K562 (cell line): ENCODE data around the gene SDE2. TPM values are rescaled to one million over a fixed set of nuclear protein-coding genes. Genes with fewer than 3 reads are reported as not detected.

Source experiments
- CEBPZ ChIP-seq: fragments of 150-350 bp; IDR thresholded peaks from 2 replicates; pipeline ENCODE4 v1.6.1; 2014; ENCODE audit warnings: low read depth, mild to moderate bottlenecking, low read length, borderline replicate concordance
- EP300 ChIP-seq: IDR thresholded peaks from 2 replicates; pipeline ENCODE4 v1.6.1; 2012; ENCODE audit warnings: low read length, improper control_type of control experiment
- HSF4 ChIP-seq: fragments of 250-450 bp; sonication (Bioruptor Pico); IDR thresholded peaks from 2 replicates; pipeline ENCODE4 v2.1.2; 2022; ENCODE audit warnings: mild to moderate bottlenecking, moderate library complexity, borderline replicate concordance
- MXI1 ChIP-seq: IDR thresholded peaks from 2 replicates; pipeline ENCODE4 v1.6.1; 2011; ENCODE audit warnings: low read depth, mild to moderate bottlenecking, improper control_type of control experiment, low read length
- PCBP1 ChIP-seq: fragments of 200-400 bp; formaldehyde crosslinking; IDR thresholded peaks from 2 replicates; pipeline ENCODE4 v1.6.1; 2018; ENCODE audit warnings: mild to moderate bottlenecking, low read depth, low read length; ENCODE audit not compliant: poor library complexity, severe bottlenecking
- PHF20 ChIP-seq: fragments of 450-650 bp; IDR thresholded peaks from 2 replicates; pipeline ENCODE4 v1.6.1; 2018; ENCODE audit not compliant: partially characterized antibody
- RCOR1 ChIP-seq, 2 experiments: IDR thresholded peaks; 2 replicates each; pipeline ENCODE4 v1.6.1; 2012; ENCODE audit warnings: low read depth in 2 of 2, low read length in 2 of 2, borderline replicate concordance in 1 of 2, improper control_type of control experiment in 1 of 2
- TFE3 ChIP-seq: fragments of 450-650 bp; formaldehyde crosslinking; IDR thresholded peaks from 2 replicates; pipeline ENCODE4 v1.4.0; 2020; ENCODE audit warnings: mild to moderate bottlenecking, mixed read lengths
- ZNF143 ChIP-seq: sonication (generic); formaldehyde crosslinking; IDR thresholded peaks from 2 replicates; pipeline ENCODE4 v1.9.0; 2022; ENCODE audit warnings: mild to moderate bottlenecking, missing genetic modification reagents
- ZNF197 ChIP-seq: fragments of 200-800 bp; sonication (Bioruptor generic); IDR thresholded peaks from 2 replicates; pipeline ENCODE4 v1.6.1; 2016; ENCODE audit warnings: low read depth, missing genetic modification characterization, missing compliant biosample characterization
- ZNF398 ChIP-seq: fragments of 250-450 bp; sonication (Bioruptor Pico); IDR thresholded peaks from 2 replicates; pipeline ENCODE4 v1.8.0; 2021; ENCODE audit warnings: moderate library complexity, mild to moderate bottlenecking, inconsistent platforms
- ZNF512 ChIP-seq: IDR thresholded peaks from 2 replicates; pipeline ENCODE4 v1.6.1; 2016; ENCODE audit warnings: missing genetic modification characterization, missing compliant biosample characterization
- ZNF639 ChIP-seq, 2 experiments: fragments of 200-800 bp in 1 of 2; sonication (Bioruptor generic) in 1 of 2; sonication (generic) in 1 of 2; formaldehyde crosslinking in 1 of 2; IDR thresholded peaks in 1 of 2; conservative IDR thresholded peaks in 1 of 2; 2 replicates each; pipeline versions ENCODE4 v1.5.0 to v1.6.1; 2016 to 2020; ENCODE audit warnings: missing compliant biosample characterization in 1 of 2, missing genetic modification characterization in 1 of 2, missing genetic modification reagents in 1 of 2
- ZNF76 ChIP-seq: fragments of 250-450 bp; sonication (Bioruptor Pico); IDR thresholded peaks from 2 replicates; pipeline ENCODE4 v1.4.0; 2020; ENCODE audit warnings: mild to moderate bottlenecking, moderate library complexity, borderline replicate concordance
- ZSCAN29 ChIP-seq: fragments of 450-650 bp; IDR thresholded peaks from 2 replicates; pipeline ENCODE4 v1.6.1; 2017
- polyA plus RNA-seq, 8 experiments: library from polyadenylated mRNA; depleted of rRNA in 4 of 8; stranded (reverse) in 5 of 8; unstranded in 3 of 8; fragments of >200 nt; fragmentation: Nextera tagmentation in 2 of 8; fragmentation: Illumina TruSeq in 1 of 8; extraction: Ambion mirVana in 2 of 8; extraction: Trizol in 1 of 8; gene quantifications; 2 replicates each; pipeline versions ENCODE4 v1.2.1 to v1.2.3, GENCODE V29; 2011 to 2014; ENCODE audit warnings: inconsistent platforms in 1 of 8, missing spikeins in 1 of 8
- total RNA-seq, 7 experiments: library from RNA; depleted of rRNA in 6 of 7; stranded (reverse); fragments of >200 nt in 6 of 7; fragmentation: Illumina TruSeq in 2 of 7; extraction: Trizol in 2 of 7; gene quantifications; 2 replicates each; pipeline versions ENCODE4 v1.2.1 to v1.2.3, GENCODE V29; 2011 to 2021; ENCODE audit warnings: low replicate concordance in 1 of 7

Gene SDE2
- total and polyA plus RNA-seq, 9 of the 15 experiments (the other 6 are each of a cell fraction or from before 2014, with no cell fraction given) = 14.3 to 62.3 (median 46.0) TPM

GRCh38 chr1:225999227-225999911 is at the start of gene SDE2 (continued):
- TF ChIP-seq CEBPZ (no peak), ZNF512 (no peak), ZNF197 (CRISPR knock-in tag) (peak; percentile 90; the same call in 1 of the 2 replicates), ZSCAN29 (peak; percentile 85), EP300 (peak; percentile 96), RCOR1 (IDR thresholded peaks at IDR 0.05; ENCODE audit: borderline replicate concordance in 1 of 2, low read depth in 2 of 2, low read length in 2 of 2) (peak; percentile 47 to 90; a peak in 3 of 4 replicates), ZNF143 (peak; percentile 53; the same call in 1 of the 2 replicates), ZNF76 (CRISPR knock-in tag) (0 out of 2 replicates have a peak, but pooled peaks have one; percentile 35), PHF20 (peak; percentile 83), PCBP1 (peak; percentile 98), TFE3 (CRISPR knock-in tag) (peak; percentile 16; the same call in 1 of the 2 replicates), HSF4 (no peak), MXI1 (peak; percentile 97), ZNF639 (CRISPR knock-in tag; conservative IDR thresholded peaks at IDR 0.05 in 1 of 2, IDR thresholded peaks at IDR 0.05 in 1 of 2) (peak in 1 of 2 experiments; percentile 99; a peak in 2 of 4 replicates), ZNF398 (CRISPR knock-in tag) (no peak)
